H1 (cell line): Measurements from ENCODE around the gene LYRM4. TPM values are rescaled to one million over a fixed set of nuclear protein-coding genes. Genes with fewer than 3 reads are reported as not detected.

Experiments
- CTCF ChIA-PET: fragments of 300-600 bp; sonication (Branson Sonifier 250); formaldehyde crosslinking; loops from one replicate; lab custom pipeline; 2021; ENCODE audit not compliant: partially characterized antibody; lab: Charles Lee
- POLR2A ChIA-PET: fragments of 300-600 bp; sonication (Branson Sonifier 250); formaldehyde crosslinking; loops from one replicate; lab custom pipeline; 2021; ENCODE audit warnings: inconsistent platforms; ENCODE audit not compliant: partially characterized antibody; lab: Charles Lee
- DNase-seq, 2 experiments: peaks; one replicate each; pipeline versions ENCODE4 v3.0.0 to v3.0.0-alpha.2; 2010 to 2022; ENCODE audit warnings: low spot score in 2 of 2, low read depth in 1 of 2, mixed read lengths in 1 of 2
- FAIRE-seq: peaks from 2 replicates; lab custom pipeline; 2011; peaks lifted over from hg19 to GRCh38; lab: Jason Lieb, UNC
- H2AFZ ChIP-seq: 2 replicates; pipeline ENCODE4 v1.8.1; 2012; ENCODE audit warnings: low read length, inconsistent platforms
- H2AK5ac ChIP-seq: 2 replicates; pipeline ENCODE4 v1.6.1; 2013; ENCODE audit warnings: low read depth, low read length
- H2BK120ac ChIP-seq: replicated peaks from 2 replicates; pipeline ENCODE3; 2013; ENCODE audit warnings: low read depth, low read length, inconsistent platforms
- H2BK12ac ChIP-seq: 2 replicates; pipeline ENCODE4 v1.6.1; 2013; ENCODE audit warnings: low read depth, low read length
- H2BK15ac ChIP-seq: 2 replicates; pipeline ENCODE4 v1.6.1; 2013; ENCODE audit warnings: low read length
- H2BK20ac ChIP-seq: 2 replicates; pipeline ENCODE4 v1.6.1; 2013; ENCODE audit warnings: low read length
- H2BK5ac ChIP-seq: 2 replicates; pipeline ENCODE4 v1.6.1; 2013; ENCODE audit warnings: low read depth, low read length
- H3K14ac ChIP-seq: 2 replicates; pipeline ENCODE4 v1.6.1; 2013; ENCODE audit warnings: inconsistent platforms; ENCODE audit not compliant: insufficient read length
- H3K18ac ChIP-seq: 2 replicates; pipeline ENCODE4 v1.6.1; 2013; ENCODE audit warnings: low read length; ENCODE audit errors: extremely low read depth
- H3K23ac ChIP-seq: 2 replicates; pipeline ENCODE4 v1.6.1; 2013; ENCODE audit warnings: inconsistent platforms; ENCODE audit not compliant: insufficient read length
- H3K23me2 ChIP-seq: 2 replicates; pipeline ENCODE4 v1.6.1; 2013; ENCODE audit warnings: low read depth, low read length
- H3K27ac ChIP-seq: 2 replicates; pipeline ENCODE4 v1.6.1; 2011; ENCODE audit warnings: low read depth, low read length, inconsistent platforms
- H3K27me3 ChIP-seq, 4 experiments: replicated peaks in 1 of 4; 1 replicate in 1 of 4; 2 replicates in 3 of 4; pipeline versions ENCODE4 v1.6.1 to v1.8.1; 2011 to 2013; ENCODE audit warnings: low read length in 3 of 4, mild to moderate bottlenecking in 3 of 4, inconsistent platforms in 2 of 4, mixed read lengths in 2 of 4, moderate library complexity in 1 of 4; ENCODE audit not compliant: control insufficient read depth in 3 of 4, insufficient read depth in 3 of 4; ENCODE audit errors: extremely low read depth in 1 of 4
- H3K36me3 ChIP-seq, 4 experiments: 2 replicates each; pipeline versions ENCODE4 v1.6.1 to v1.8.1; 2011 to 2013; ENCODE audit warnings: mild to moderate bottlenecking in 4 of 4, low read length in 3 of 4, moderate library complexity in 2 of 4, control low read depth in 1 of 4, inconsistent platforms in 1 of 4; ENCODE audit not compliant: insufficient read depth in 4 of 4, control insufficient read depth in 2 of 4
- H3K4ac ChIP-seq: replicated peaks from 2 replicates; pipeline ENCODE3; 2013; ENCODE audit warnings: low read length, low read depth, mixed read lengths, inconsistent platforms; ENCODE audit not compliant: insufficient read length
- H3K4me1 ChIP-seq, 4 experiments: replicated peaks in 1 of 4; 1 replicate in 1 of 4; 2 replicates in 3 of 4; pipeline versions ENCODE4 v1.6.1 to v1.8.1; 2011 to 2013; ENCODE audit warnings: low read length in 3 of 4, inconsistent platforms in 2 of 4, mixed read lengths in 1 of 4; ENCODE audit not compliant: insufficient read depth in 4 of 4, control insufficient read depth in 3 of 4
- H3K4me2 ChIP-seq, 2 experiments: 2 replicates each; pipeline versions ENCODE4 v1.6.1 to v1.8.1; 2011 to 2013; ENCODE audit warnings: low read depth in 2 of 2, low read length in 2 of 2, control low read depth in 1 of 2, inconsistent platforms in 1 of 2, mild to moderate bottlenecking in 1 of 2; ENCODE audit not compliant: insufficient read depth in 1 of 2
- H3K4me3 ChIP-seq, 4 experiments: fragments of 200-600, 300-600 bp in 1 of 4; sonication (generic), shearing (Covaris generic), sonication (Bioruptor Twin) in 1 of 4; 2 replicates each; pipeline versions ENCODE4 v1.5.1 to v1.8.1; 2011 to 2016; ENCODE audit warnings: low read length in 4 of 4, low read depth in 3 of 4, control low read depth in 2 of 4, inconsistent platforms in 2 of 4, mild to moderate bottlenecking in 2 of 4, mixed read lengths in 1 of 4, moderate library complexity in 1 of 4; ENCODE audit not compliant: insufficient read depth in 2 of 4; ENCODE audit errors: extremely low read depth in 1 of 4
- H3K56ac ChIP-seq: replicated peaks from 2 replicates; pipeline ENCODE3; 2013; ENCODE audit warnings: low read depth, mild to moderate bottlenecking, mixed read lengths, low read length, inconsistent platforms; ENCODE audit not compliant: insufficient read length
- H3K79me1 ChIP-seq: 2 replicates; pipeline ENCODE4 v1.6.1; 2013; ENCODE audit warnings: low read depth, low read length, control low read depth
- H3K79me2 ChIP-seq, 2 experiments: 2 replicates each; pipeline versions ENCODE4 v1.6.1 to v1.8.1; 2012 to 2013; ENCODE audit warnings: low read length in 2 of 2, mild to moderate bottlenecking in 2 of 2, inconsistent platforms in 1 of 2; ENCODE audit not compliant: insufficient read depth in 2 of 2, control insufficient read depth in 1 of 2
- H3K9ac ChIP-seq, 4 experiments: replicated peaks in 1 of 4; 1 replicate in 1 of 4; 2 replicates in 3 of 4; pipeline versions ENCODE4 v1.6.1 to v1.8.1; 2011 to 2013; ENCODE audit warnings: low read depth in 3 of 4, low read length in 3 of 4, control low read depth in 2 of 4, mild to moderate bottlenecking in 2 of 4, moderate library complexity in 2 of 4, inconsistent platforms in 1 of 4; ENCODE audit errors: extremely low read depth in 1 of 4
- H3K9me3 ChIP-seq, 2 experiments: 2 replicates each; pipeline versions ENCODE4 v1.6.1 to v1.8.1; 2012 to 2013; ENCODE audit warnings: mild to moderate bottlenecking in 2 of 2, moderate library complexity in 2 of 2, control low read depth in 1 of 2, inconsistent platforms in 1 of 2, low read depth in 1 of 2, low read length in 1 of 2, mixed read lengths in 1 of 2; ENCODE audit not compliant: insufficient read depth in 2 of 2
- H4K20me1 ChIP-seq, 2 experiments: replicated peaks in 1 of 2; 2 replicates each; pipeline versions ENCODE3 to v1.8.1; 2011 to 2013; ENCODE audit warnings: inconsistent platforms in 2 of 2, low read length in 2 of 2, mild to moderate bottlenecking in 1 of 2; ENCODE audit not compliant: insufficient read depth in 2 of 2, control insufficient read depth in 1 of 2
- H4K5ac ChIP-seq: 2 replicates; pipeline ENCODE4 v1.6.1; 2013; ENCODE audit warnings: low read length, low read depth, mixed read lengths, inconsistent platforms; ENCODE audit not compliant: insufficient read length
- H4K8ac ChIP-seq: 2 replicates; pipeline ENCODE4 v1.8.0; 2013; ENCODE audit warnings: mild to moderate bottlenecking, moderate library complexity, low read length, inconsistent platforms; ENCODE audit not compliant: insufficient read depth; ENCODE audit errors: extremely low read depth
- H4K91ac ChIP-seq: replicated peaks from 2 replicates; pipeline ENCODE3; 2013; ENCODE audit warnings: low read length, mixed read lengths, inconsistent platforms; ENCODE audit not compliant: insufficient read length
- HDAC6 ChIP-seq: IDR thresholded peaks from one replicate; pipeline ENCODE4 v1.7.1; 2012; ENCODE audit warnings: low read depth, mild to moderate bottlenecking, inconsistent platforms, low read length, moderate library complexity
- KDM5A ChIP-seq: fragments of 200-600 bp; IDR thresholded peaks from 2 replicates; pipeline ENCODE4 v1.7.1; 2012; ENCODE audit warnings: mild to moderate bottlenecking, low read length, inconsistent platforms, mixed read lengths
- SP4 ChIP-seq: IDR thresholded peaks from 2 replicates; pipeline ENCODE4 v1.6.1; 2012; ENCODE audit warnings: low read length, inconsistent platforms
- WGBS, 2 experiments: shearing (Covaris generic) in 1 of 2; methylation state at CpG; one replicate each; pipeline versions ENCODE4 v1.1.6 to v1.1.7; 2013 to 2015; ENCODE audit warnings: low lambda C conversion rate in 2 of 2, mixed read lengths in 2 of 2, inconsistent platforms in 1 of 2, low coverage in 1 of 2, missing lambda C conversion rate in 1 of 2; ENCODE audit not compliant: insufficient replicate concordance in 2 of 2, insufficient coverage in 1 of 2, insufficient read length in 1 of 2; ENCODE audit errors: extremely low coverage in 1 of 2, missing lambda C conversion rate in 1 of 2; 5-methylcytosine and 5-hydroxymethylcytosine counted together
- polyA plus RNA-seq, 7 experiments: library from polyadenylated mRNA; depleted of rRNA in 3 of 7; stranded (reverse) in 5 of 7; unstranded in 2 of 7; fragments of >200 nt in 5 of 7; fragments of 200-250 nt in 2 of 7; gene quantifications; 1 replicate in 5 of 7; 2 replicates in 1 of 7; 4 replicates in 1 of 7; pipeline versions ENCODE4 v1.2.1 to v1.2.3, GENCODE V29; 2011 to 2013; ENCODE audit warnings: missing spikeins in 2 of 7, mixed read lengths in 2 of 7
- total RNA-seq: library from RNA; stranded (reverse); fragmentation: NEBNext Ultra II Directional; extraction: Animal tissue kit (Norgen Biotek cat#: 25700); gene quantifications from 2 replicates; pipeline ENCODE4 v1.2.1, GENCODE V29; 2021

Gene LYRM4
- total and polyA plus RNA-seq, 2 of the 8 experiments (the other 6 are each of a cell fraction or from before 2014, with no cell fraction given) = 56.6 to 62.8 TPM

DNA sequence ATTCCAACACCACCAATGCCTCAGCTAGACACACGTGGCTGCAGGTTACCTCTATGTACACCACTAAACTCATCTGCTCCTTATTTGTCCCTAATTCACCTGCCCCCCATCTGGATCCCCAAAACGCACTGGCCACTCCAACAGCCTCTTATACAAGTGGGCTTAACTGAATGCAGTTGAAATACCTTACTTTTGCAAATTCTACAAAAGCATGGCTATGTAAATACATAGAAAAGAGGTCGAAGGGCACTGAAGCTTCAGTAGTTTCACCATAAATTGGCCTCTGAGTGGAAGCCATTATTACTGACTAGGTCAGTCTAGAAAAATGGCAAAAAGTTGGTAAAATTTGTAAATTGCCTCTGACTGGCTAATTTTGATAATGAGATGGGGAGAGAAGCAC is 186.8 kb downstream of the LYRM4 start:
- no peak overlapping the region for H3K56ac ChIP-seq
- H3K4ac ChIP-seq = no peak overlapping the region
- no peak overlapping the region for H2BK5ac ChIP-seq
- WGBS, 2 experiments = 87% methylated on average over 3 of the region's 3 CpGs; no CpG with 5 or more reads in 1 of the 2 experiments
- H3K9me3 ChIP-seq = no peaks in the 10 kb centered on the region
- no peaks in the 10 kb centered on the region for H3K27me3 ChIP-seq
- H3K9ac ChIP-seq = no peak overlapping the region
- H3K4me3 ChIP-seq = no peak overlapping the region
- no peak for FAIRE-seq
- no peak overlapping the region for H3K27ac ChIP-seq
- H3K14ac ChIP-seq = no peak overlapping the region
- no peaks in the 10 kb centered on the region for H3K79me1 ChIP-seq
- no peak overlapping the region for H2BK15ac ChIP-seq
- no peak overlapping the region for H2AK5ac ChIP-seq
- ChIA-PET POLR2A (no interaction called here), CTCF (no interaction called here)
- no peak overlapping the region for H2BK20ac ChIP-seq
- no peaks in the 10 kb centered on the region for H4K20me1 ChIP-seq
- H3K23me2 ChIP-seq = peaks cover 2% of the 10 kb centered on the region; the same call in 1 of the 2 replicates
- H2BK12ac ChIP-seq = no peak overlapping the region
- DNase-seq = no peak
- no peak overlapping the region for H4K91ac ChIP-seq
- no peaks in the 10 kb centered on the region for H3K36me3 ChIP-seq
- no peak overlapping the region for H3K18ac ChIP-seq
- TF ChIP-seq SP4 (no peak), KDM5A (no peak), HDAC6 (no peak)
- no peaks in the 10 kb centered on the region for H3K4me1 ChIP-seq
- no peak overlapping the region for H2BK120ac ChIP-seq
- H4K8ac ChIP-seq = no peak overlapping the region
- H4K5ac ChIP-seq = no peak overlapping the region
- no peak overlapping the region for H2AFZ ChIP-seq
- H3K23ac ChIP-seq = no peak overlapping the region
- no peaks in the 10 kb centered on the region for H3K79me2 ChIP-seq
- H3K4me2 ChIP-seq = no peak overlapping the region
